Glutamatergic neuron (in vitro differentiated cells): ENCODE measurements around the gene SLC17A4. TPM values are rescaled to one million over a fixed set of nuclear protein-coding genes. Genes with fewer than 3 reads are reported as not detected.

Experiments used
- DNase-seq: peaks from one replicate; pipeline ENCODE4 v3.0.0; 2022
- H3K27ac Mint-ChIP-seq: one replicate; pipeline ENCODE4 v1.8.0; 2020; ENCODE audit warnings: mild to moderate bottlenecking, mixed read lengths, inconsistent platforms; ENCODE audit not compliant: unreplicated experiment
- H3K27me3 Mint-ChIP-seq: one replicate; pipeline ENCODE4 v1.8.0; 2020; ENCODE audit warnings: mild to moderate bottlenecking, moderate library complexity, mixed read lengths, inconsistent platforms; ENCODE audit not compliant: unreplicated experiment
- H3K36me3 Mint-ChIP-seq: one replicate; pipeline ENCODE4 v1.8.0; 2020; ENCODE audit warnings: mild to moderate bottlenecking, mixed read lengths, inconsistent platforms; ENCODE audit not compliant: unreplicated experiment
- H3K4me1 Mint-ChIP-seq: one replicate; pipeline ENCODE4 v1.8.0; 2020; ENCODE audit warnings: mild to moderate bottlenecking, low read depth, mixed read lengths, inconsistent platforms; ENCODE audit not compliant: unreplicated experiment
- H3K4me3 Mint-ChIP-seq: one replicate; pipeline ENCODE4 v1.8.0; 2020; ENCODE audit warnings: mild to moderate bottlenecking, mixed read lengths, inconsistent platforms; ENCODE audit not compliant: unreplicated experiment
- H3K9me3 Mint-ChIP-seq: one replicate; pipeline ENCODE4 v1.8.0; 2020; ENCODE audit warnings: mild to moderate bottlenecking, moderate library complexity, mixed read lengths, inconsistent platforms; ENCODE audit not compliant: unreplicated experiment
- CTCF ChIP-seq: fragments of 200-600 bp; sonication (generic); IDR thresholded peaks from one replicate; pipeline ENCODE4 v1.5.0; 2021; ENCODE audit not compliant: partially characterized antibody, unreplicated experiment
- total RNA-seq: library from RNA; stranded (reverse); fragmentation: NEBNext Ultra II Directional; extraction: Animal tissue kit (Norgen Biotek cat#: 25700); gene quantifications from one replicate; pipeline ENCODE4 v1.2.1, GENCODE V29; 2021; ENCODE audit not compliant: unreplicated experiment

SLC17A4 gene
- total RNA-seq, 1 donor from 2014 or later: not detected

GRCh38 chr6:25714765-25715164 lies 39.8 kb upstream of the SLC17A4 start:
- no peak for TF ChIP-seq CTCF
- DNase-seq: no peak
- Mint-ChIP-seq H3K27me3 (no peaks in the 10 kb centered on the region), H3K27ac (no peak overlapping the region), H3K4me1 (no peaks in the 10 kb centered on the region), H3K36me3 (no peaks in the 10 kb centered on the region), H3K9me3 (peaks cover 2% of the 10 kb centered on the region), H3K4me3 (no peak overlapping the region)

- Mint-ChIP-seq H3K27me3 (no peaks in the 10 kb centered on the region), H3K4me1 (no peaks in the 10 kb centered on the region), H3K9me3 (no peaks in the 10 kb centered on the region), H3K4me3 (no peak overlapping the region), H3K27ac (no peak overlapping the region), H3K36me3 (no peaks in the 10 kb centered on the region)
- DNase-seq: no peak
- no peak for TF ChIP-seq CTCF
Observed at GRCh38 chr6:25715794-25716193, 38.7 kb upstream of the SLC17A4 start.

- no peak for DNase-seq
- TF ChIP-seq CTCF: peak; percentile 76
- Mint-ChIP-seq H3K4me1 (no peaks in the 10 kb centered on the region), H3K27me3 (no peaks in the 10 kb centered on the region), H3K4me3 (no peak overlapping the region), H3K36me3 (no peaks in the 10 kb centered on the region), H3K9me3 (no peaks in the 10 kb centered on the region), H3K27ac (no peak overlapping the region)
Observed at GRCh38 chr6:25717866-25718740, 36.4 kb upstream of the SLC17A4 start.

GRCh38 chr6:25726122-25726911 lies 28.2 kb upstream of the SLC17A4 start:
- no peak overlapping the region for H3K4me3 Mint-ChIP-seq
- H3K36me3 Mint-ChIP-seq: no peaks in the 10 kb centered on the region
- DNase-seq: no peak
- H3K4me1 Mint-ChIP-seq: no peaks in the 10 kb centered on the region
- no peak overlapping the region for H3K27ac Mint-ChIP-seq
- TF ChIP-seq CTCF: no peak
- no peaks in the 10 kb centered on the region for H3K27me3 Mint-ChIP-seq
- H3K9me3 Mint-ChIP-seq: no peaks in the 10 kb centered on the region

GRCh38 chr6:25727028-25727427 lies 27.5 kb upstream of the SLC17A4 start:
- TF ChIP-seq CTCF: no peak
- no peaks in the 10 kb centered on the region for H3K9me3 Mint-ChIP-seq
- no peaks in the 10 kb centered on the region for H3K36me3 Mint-ChIP-seq
- no peak overlapping the region for H3K4me3 Mint-ChIP-seq
- no peaks in the 10 kb centered on the region for H3K4me1 Mint-ChIP-seq
- H3K27me3 Mint-ChIP-seq: no peaks in the 10 kb centered on the region
- H3K27ac Mint-ChIP-seq: no peak overlapping the region
- no peak for DNase-seq
